Measurements from ENCODE around the gene ASPM.

- TF ChIP-seq CTCF (IDR thresholded peaks at IDR 0.05) (no peak), REST (IDR thresholded peaks at IDR 0.05; ENCODE audit: low read depth, low read length) (no peak), FOXJ3 (CRISPR knock-in tag; IDR thresholded peaks at IDR 0.05) (no peak), ELF1 (IDR thresholded peaks at IDR 0.05) (no peak), ZBTB33 (IDR thresholded peaks at IDR 0.05; ENCODE audit: borderline replicate concordance, low read depth) (no peak), SMC3 (IDR thresholded peaks at IDR 0.05; ENCODE audit: low read depth, low read length) (no peak)
These were observed 48.6 kb upstream of the ASPM start for GRCh38 chr1:197195100-197195499.
